ENCODE results near the gene DGKK. TPM values are rescaled to one million over a fixed set of nuclear protein-coding genes. Genes with fewer than 3 reads are reported as not detected.

Gene DGKK
- total and polyA plus RNA-seq, 2 of the 13 experiments (the other 11 are each of a cell fraction or from before 2014, with no cell fraction given) = 11.0 to 24.0 TPM

DNA sequence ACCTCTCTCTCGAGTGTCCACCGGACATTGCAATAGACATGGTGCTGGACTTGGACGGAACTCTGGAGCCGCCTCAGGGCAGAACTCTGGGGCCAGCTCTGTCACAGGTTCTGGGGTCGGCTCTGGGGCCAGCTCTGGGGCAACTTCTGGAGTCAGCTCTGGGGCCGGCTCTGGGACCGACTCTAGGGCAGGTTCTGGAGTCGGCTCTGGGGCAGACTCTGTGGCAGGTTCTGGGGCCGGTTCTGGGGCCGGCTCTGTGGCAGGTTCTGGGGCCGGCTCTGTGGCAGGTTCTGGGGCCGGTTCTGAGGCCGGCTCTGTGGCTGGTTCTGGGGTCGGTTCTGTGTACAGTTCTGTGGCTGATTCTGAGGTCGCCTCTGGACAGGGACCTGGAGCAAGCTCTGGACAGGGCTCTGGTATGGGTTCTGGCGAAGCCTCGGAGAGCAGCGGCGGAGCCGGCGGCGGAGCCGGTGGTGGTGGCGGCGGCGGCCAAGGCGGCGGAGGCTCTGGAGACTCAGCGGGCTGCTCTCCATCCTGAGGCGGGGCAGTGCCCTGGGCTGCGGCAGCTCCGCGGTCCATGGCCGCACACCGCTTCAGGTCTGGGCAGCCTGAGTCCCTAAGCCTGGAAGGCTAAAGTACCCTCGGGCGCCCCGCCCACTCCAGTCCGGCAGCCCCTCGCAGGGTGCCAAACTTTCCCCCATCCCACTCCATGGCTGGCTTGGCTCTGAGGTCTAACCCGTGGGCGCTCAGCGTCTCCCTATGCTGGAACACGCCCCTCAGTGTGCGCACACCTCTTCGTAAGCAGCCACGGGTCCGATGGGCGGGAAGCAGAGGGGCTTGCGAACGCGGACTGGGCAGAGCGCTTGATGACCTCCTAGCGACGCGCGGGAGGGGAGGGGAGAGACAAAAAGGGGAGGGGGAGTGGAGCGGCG, at the start of gene DGKK (continued):
- TF ChIP-seq, protein P1, sequence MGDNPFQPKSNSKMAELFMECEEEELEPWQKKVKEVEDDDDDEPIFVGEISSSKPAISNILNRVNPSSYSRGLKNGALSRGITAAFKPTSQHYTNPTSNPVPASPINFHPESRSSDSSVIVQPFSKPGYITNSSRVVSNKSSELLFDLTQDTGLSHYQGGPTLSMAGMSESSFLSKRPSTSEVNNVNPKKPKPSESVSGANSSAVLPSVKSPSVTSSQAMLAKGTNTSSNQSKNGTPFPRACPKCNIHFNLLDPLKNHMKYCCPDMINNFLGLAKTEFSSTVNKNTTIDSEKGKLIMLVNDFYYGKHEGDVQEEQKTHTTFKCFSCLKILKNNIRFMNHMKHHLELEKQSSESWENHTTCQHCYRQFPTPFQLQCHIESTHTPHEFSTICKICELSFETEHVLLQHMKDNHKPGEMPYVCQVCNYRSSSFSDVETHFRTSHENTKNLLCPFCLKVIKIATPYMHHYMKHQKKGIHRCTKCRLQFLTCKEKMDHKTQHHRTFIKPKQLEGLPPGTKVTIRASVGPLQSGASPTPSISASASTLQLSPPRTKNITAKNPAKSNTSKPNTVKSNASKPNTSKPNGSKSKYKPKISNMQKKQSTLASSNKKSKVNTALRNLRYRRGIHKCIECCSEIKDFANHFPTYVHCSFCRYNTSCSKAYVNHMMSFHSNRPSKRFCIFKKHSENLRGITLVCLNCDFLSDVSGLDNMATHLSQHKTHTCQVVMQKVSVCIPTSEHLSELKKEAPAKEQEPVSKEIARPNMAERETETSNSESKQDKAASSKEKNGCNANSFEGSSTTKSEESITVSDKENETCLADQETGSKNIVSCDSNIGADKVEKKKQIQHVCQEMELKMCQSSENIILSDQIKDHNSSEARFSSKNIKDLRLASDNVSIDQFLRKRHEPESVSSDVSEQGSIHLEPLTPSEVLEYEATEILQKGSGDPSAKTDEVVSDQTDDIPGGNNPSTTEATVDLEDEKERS (CRISPR knock-in tag; IDR thresholded peaks at IDR 0.05) = no peak
- TF ChIP-seq ZNF546 (CRISPR knock-in tag; conservative IDR thresholded peaks at IDR 0.05) = no peak
- no peak for TF ChIP-seq TOE1 (CRISPR knock-in tag; IDR thresholded peaks at IDR 0.05)
- no peak for TF ChIP-seq ZNF782 (CRISPR knock-in tag; IDR thresholded peaks at IDR 0.05; ENCODE audit: borderline replicate concordance)
- no peak for TF ChIP-seq ZKSCAN8 (CRISPR knock-in tag; IDR thresholded peaks at IDR 0.05; ENCODE audit: borderline replicate concordance)
- TF ChIP-seq, protein P2, sequence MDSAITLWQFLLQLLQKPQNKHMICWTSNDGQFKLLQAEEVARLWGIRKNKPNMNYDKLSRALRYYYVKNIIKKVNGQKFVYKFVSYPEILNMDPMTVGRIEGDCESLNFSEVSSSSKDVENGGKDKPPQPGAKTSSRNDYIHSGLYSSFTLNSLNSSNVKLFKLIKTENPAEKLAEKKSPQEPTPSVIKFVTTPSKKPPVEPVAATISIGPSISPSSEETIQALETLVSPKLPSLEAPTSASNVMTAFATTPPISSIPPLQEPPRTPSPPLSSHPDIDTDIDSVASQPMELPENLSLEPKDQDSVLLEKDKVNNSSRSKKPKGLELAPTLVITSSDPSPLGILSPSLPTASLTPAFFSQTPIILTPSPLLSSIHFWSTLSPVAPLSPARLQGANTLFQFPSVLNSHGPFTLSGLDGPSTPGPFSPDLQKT (CRISPR knock-in tag; IDR thresholded peaks at IDR 0.05; ENCODE audit: borderline replicate concordance) = no peak
- TF ChIP-seq ZNF878 (CRISPR knock-in tag; IDR thresholded peaks at IDR 0.05) = no peak
- TF ChIP-seq ZFX (CRISPR knock-in tag; IDR thresholded peaks at IDR 0.05; ENCODE audit: low read depth) = no peak
- TF ChIP-seq PAF1 (CRISPR knock-in tag; IDR thresholded peaks at IDR 0.05) = no peak
- TF ChIP-seq, protein P3, sequence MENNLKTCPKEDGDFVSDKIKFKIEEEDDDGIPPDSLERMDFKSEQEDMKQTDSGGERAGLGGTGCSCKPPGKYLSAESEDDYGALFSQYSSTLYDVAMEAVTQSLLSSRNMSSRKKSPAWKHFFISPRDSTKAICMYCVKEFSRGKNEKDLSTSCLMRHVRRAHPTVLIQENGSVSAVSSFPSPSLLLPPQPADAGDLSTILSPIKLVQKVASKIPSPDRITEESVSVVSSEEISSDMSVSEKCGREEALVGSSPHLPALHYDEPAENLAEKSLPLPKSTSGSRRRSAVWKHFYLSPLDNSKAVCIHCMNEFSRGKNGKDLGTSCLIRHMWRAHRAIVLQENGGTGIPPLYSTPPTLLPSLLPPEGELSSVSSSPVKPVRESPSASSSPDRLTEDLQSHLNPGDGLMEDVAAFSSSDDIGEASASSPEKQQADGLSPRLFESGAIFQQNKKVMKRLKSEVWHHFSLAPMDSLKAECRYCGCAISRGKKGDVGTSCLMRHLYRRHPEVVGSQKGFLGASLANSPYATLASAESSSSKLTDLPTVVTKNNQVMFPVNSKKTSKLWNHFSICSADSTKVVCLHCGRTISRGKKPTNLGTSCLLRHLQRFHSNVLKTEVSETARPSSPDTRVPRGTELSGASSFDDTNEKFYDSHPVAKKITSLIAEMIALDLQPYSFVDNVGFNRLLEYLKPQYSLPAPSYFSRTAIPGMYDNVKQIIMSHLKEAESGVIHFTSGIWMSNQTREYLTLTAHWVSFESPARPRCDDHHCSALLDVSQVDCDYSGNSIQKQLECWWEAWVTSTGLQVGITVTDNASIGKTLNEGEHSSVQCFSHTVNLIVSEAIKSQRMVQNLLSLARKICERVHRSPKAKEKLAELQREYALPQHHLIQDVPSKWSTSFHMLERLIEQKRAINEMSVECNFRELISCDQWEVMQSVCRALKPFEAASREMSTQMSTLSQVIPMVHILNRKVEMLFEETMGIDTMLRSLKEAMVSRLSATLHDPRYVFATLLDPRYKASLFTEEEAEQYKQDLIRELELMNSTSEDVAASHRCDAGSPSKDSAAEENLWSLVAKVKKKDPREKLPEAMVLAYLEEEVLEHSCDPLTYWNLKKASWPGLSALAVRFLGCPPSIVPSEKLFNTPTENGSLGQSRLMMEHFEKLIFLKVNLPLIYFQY (CRISPR knock-in tag; IDR thresholded peaks at IDR 0.05; ENCODE audit: borderline replicate concordance) = no peak
- TF ChIP-seq ZNF501 (CRISPR knock-in tag; IDR thresholded peaks at IDR 0.05) = no peak
- TF ChIP-seq CREB1 (IDR thresholded peaks at IDR 0.05) = no peak
- TF ChIP-seq CREB1 (CRISPR knock-in tag; IDR thresholded peaks at IDR 0.05) = no peak
- no peak for TF ChIP-seq ZNF441 (CRISPR knock-in tag; IDR thresholded peaks at IDR 0.05; ENCODE audit: borderline replicate concordance)
- TF ChIP-seq ZNF672 (CRISPR knock-in tag; IDR thresholded peaks at IDR 0.05) = no peak
- TF ChIP-seq, protein P4, sequence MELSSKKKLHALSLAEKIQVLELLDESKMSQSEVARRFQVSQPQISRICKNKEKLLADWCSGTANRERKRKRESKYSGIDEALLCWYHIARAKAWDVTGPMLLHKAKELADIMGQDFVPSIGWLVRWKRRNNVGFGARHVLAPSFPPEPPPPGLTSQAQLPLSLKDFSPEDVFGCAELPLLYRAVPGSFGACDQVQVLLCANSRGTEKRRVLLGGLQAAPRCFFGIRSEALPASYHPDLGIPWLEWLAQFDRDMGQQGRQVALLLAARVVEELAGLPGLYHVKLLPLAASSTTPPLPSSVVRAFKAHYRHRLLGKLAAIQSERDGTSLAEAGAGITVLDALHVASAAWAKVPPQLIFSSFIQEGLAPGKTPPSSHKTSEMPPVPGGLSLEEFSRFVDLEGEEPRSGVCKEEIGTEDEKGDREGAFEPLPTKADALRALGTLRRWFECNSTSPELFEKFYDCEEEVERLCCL (CRISPR knock-in tag; IDR thresholded peaks at IDR 0.05; ENCODE audit: borderline replicate concordance) = no peak
- TF ChIP-seq NFRKB (IDR thresholded peaks at IDR 0.05) = no peak
- TF ChIP-seq, protein P5, sequence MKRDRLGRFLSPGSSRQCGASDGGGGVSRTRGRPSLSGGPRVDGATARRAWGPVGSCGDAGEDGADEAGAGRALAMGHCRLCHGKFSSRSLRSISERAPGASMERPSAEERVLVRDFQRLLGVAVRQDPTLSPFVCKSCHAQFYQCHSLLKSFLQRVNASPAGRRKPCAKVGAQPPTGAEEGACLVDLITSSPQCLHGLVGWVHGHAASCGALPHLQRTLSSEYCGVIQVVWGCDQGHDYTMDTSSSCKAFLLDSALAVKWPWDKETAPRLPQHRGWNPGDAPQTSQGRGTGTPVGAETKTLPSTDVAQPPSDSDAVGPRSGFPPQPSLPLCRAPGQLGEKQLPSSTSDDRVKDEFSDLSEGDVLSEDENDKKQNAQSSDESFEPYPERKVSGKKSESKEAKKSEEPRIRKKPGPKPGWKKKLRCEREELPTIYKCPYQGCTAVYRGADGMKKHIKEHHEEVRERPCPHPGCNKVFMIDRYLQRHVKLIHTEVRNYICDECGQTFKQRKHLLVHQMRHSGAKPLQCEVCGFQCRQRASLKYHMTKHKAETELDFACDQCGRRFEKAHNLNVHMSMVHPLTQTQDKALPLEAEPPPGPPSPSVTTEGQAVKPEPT (CRISPR knock-in tag; IDR thresholded peaks at IDR 0.05; ENCODE audit: low read depth) = no peak
